ENCODE data around the gene SLC22A17. TPM values are rescaled to one million over a fixed set of nuclear protein-coding genes. Genes with fewer than 3 reads are reported as not detected.

SLC22A17 gene
- total and polyA plus RNA-seq, 2 of the 8 experiments (the other 6 are each of a cell fraction or from before 2014, with no cell fraction given), result 43.0 to 49.0 TPM

DNA sequence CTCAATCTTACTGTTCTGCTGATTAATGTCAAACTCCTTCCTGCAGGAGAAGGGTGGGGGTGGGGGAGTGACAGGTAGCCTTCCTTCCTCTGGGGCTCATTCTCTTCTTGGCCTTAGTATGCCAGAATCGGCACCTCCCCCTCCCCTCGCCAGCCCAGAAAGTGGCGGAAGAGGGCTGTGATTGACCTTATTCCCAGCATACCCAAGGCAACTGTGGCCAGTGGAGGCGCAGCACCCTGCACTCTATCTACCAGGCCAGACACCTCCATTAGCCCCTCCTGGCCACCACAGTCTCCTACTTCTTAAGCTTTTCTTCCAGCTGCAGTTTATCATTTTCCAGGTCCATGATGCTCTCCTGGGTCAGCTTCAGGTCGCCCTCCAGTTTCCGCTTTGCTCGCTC lies 39.9 kb upstream of the SLC22A17 start:
- 82% methylated on average over 7 of the region's 7 CpGs; no CpG with 5 or more reads in 1 of the 2 experiments for WGBS, 2 experiments (ENCODE audit: extremely low coverage in 1 of 2, insufficient coverage in 1 of 2, insufficient read length in 1 of 2, insufficient replicate concordance in 2 of 2, low coverage in 1 of 2, low lambda C conversion rate in 2 of 2, missing lambda C conversion rate in 1 of 2)
- TF ChIP-seq, protein P1, sequence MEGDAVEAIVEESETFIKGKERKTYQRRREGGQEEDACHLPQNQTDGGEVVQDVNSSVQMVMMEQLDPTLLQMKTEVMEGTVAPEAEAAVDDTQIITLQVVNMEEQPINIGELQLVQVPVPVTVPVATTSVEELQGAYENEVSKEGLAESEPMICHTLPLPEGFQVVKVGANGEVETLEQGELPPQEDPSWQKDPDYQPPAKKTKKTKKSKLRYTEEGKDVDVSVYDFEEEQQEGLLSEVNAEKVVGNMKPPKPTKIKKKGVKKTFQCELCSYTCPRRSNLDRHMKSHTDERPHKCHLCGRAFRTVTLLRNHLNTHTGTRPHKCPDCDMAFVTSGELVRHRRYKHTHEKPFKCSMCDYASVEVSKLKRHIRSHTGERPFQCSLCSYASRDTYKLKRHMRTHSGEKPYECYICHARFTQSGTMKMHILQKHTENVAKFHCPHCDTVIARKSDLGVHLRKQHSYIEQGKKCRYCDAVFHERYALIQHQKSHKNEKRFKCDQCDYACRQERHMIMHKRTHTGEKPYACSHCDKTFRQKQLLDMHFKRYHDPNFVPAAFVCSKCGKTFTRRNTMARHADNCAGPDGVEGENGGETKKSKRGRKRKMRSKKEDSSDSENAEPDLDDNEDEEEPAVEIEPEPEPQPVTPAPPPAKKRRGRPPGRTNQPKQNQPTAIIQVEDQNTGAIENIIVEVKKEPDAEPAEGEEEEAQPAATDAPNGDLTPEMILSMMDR (IDR thresholded peaks at IDR 0.05; ENCODE audit: control extremely low read depth in 1 of 3, insufficient read depth in 1 of 3, low read depth in 1 of 3, low read length in 3 of 3), result 0 out of 4 replicates have a peak, but pooled peaks of 1 of the 3 experiments have one; percentile 3
- no peak for TF ChIP-seq SIN3A (conservative IDR thresholded peaks at IDR 0.05 in 1 of 2, IDR thresholded peaks at IDR 0.05 in 1 of 2; ENCODE audit: low read depth in 1 of 2, low read length in 2 of 2)
- TF ChIP-seq SUZ12 (IDR thresholded peaks at IDR 0.05; ENCODE audit: low read length), result no peak
- no peak for TF ChIP-seq NRF1 (IDR thresholded peaks at IDR 0.05; ENCODE audit: low read depth, low read length)
- no peak for TF ChIP-seq HDAC6 (IDR thresholded peaks at IDR 0.05; ENCODE audit: low read depth, low read length)
- TF ChIP-seq RBBP5 (IDR thresholded peaks at IDR 0.05; ENCODE audit: borderline replicate concordance, low read depth, low read length), result no peak
- TF ChIP-seq SIRT6 (IDR thresholded peaks at IDR 0.05; ENCODE audit: low read length), result no peak
- TF ChIP-seq RAD21 (IDR thresholded peaks at IDR 0.05 in 1 of 2, conservative IDR thresholded peaks at IDR 0.05 in 1 of 2; ENCODE audit: low read depth in 2 of 2, low read length in 2 of 2), result 0 out of 4 replicates have a peak, but pooled peaks of 1 of the 2 experiments have one; percentile 10
- no peak for TF ChIP-seq RNF2 (IDR thresholded peaks at IDR 0.05; ENCODE audit: borderline replicate concordance, low read depth, low read length, missing control alignments, poor library complexity, severe bottlenecking)
- no peak overlapping the region for H2BK5ac ChIP-seq (ENCODE audit: low read depth, low read length)

More for the DNA sequence above, 39.9 kb upstream of the SLC22A17 start:
- Histone ChIP-seq H3K4ac (replicated peaks; ENCODE audit: insufficient read length, low read depth, low read length) (no peak overlapping the region), H2BK20ac (ENCODE audit: low read length) (no peak overlapping the region; the same call in 1 of the 2 replicates), H3K23ac (ENCODE audit: insufficient read length) (no peak overlapping the region), H3K4me1 (replicated peaks in 1 of 4; ENCODE audit: control insufficient read depth in 3 of 4, insufficient read depth in 4 of 4, low read length in 3 of 4) (peaks cover 0 to 10% (median 0%) of the 10 kb centered on the region in 4 experiments; a peak in 1 of 7 replicates), H3K9me3 (ENCODE audit: insufficient read depth in 2 of 2, low read depth in 1 of 2, low read length in 1 of 2) (no peaks in the 10 kb centered on the region), H3K79me2 (ENCODE audit: control insufficient read depth in 1 of 2, insufficient read depth in 2 of 2, low read length in 2 of 2) (no peaks in the 10 kb centered on the region), H2BK120ac (replicated peaks; ENCODE audit: low read depth, low read length) (no peak overlapping the region), H2AFZ (ENCODE audit: low read length) (0 out of 2 replicates have a peak overlapping the region, but pooled peaks have one; percentile 9), H2BK15ac (ENCODE audit: low read length) (no peak overlapping the region), H4K20me1 (replicated peaks in 1 of 2; ENCODE audit: control insufficient read depth in 1 of 2, insufficient read depth in 2 of 2, low read length in 2 of 2) (no peaks in the 10 kb centered on the region), H3K36me3 (ENCODE audit: control insufficient read depth in 2 of 4, insufficient read depth in 4 of 4, low read length in 3 of 4) (no peaks in the 10 kb centered on the region), H3K14ac (ENCODE audit: insufficient read length) (no peak overlapping the region), H3K79me1 (ENCODE audit: low read depth, low read length) (no peaks in the 10 kb centered on the region), H3K23me2 (ENCODE audit: low read depth, low read length) (no peaks in the 10 kb centered on the region), H3K4me3 (ENCODE audit: extremely low read depth in 1 of 4, insufficient read depth in 2 of 4, low read depth in 3 of 4, low read length in 4 of 4) (no peak overlapping the region), H2AK5ac (ENCODE audit: low read depth, low read length) (no peak overlapping the region), H3K27ac (ENCODE audit: low read depth, low read length) (no peak overlapping the region), H3K56ac (replicated peaks; ENCODE audit: insufficient read length, low read depth, low read length) (no peak overlapping the region), H3K27me3 (replicated peaks in 1 of 4; ENCODE audit: control insufficient read depth in 3 of 4, extremely low read depth in 1 of 4, insufficient read depth in 3 of 4, low read length in 3 of 4) (no peaks in the 10 kb centered on the region; a peak in 3 of 7 replicates), H3K9ac (replicated peaks in 1 of 4; ENCODE audit: extremely low read depth in 1 of 4, low read depth in 3 of 4, low read length in 3 of 4) (no peak overlapping the region), H4K91ac (replicated peaks; ENCODE audit: insufficient read length, low read length) (no peak overlapping the region), H4K8ac (ENCODE audit: extremely low read depth, insufficient read depth, low read length) (peak overlapping the region; percentile 59; the same call in 1 of the 2 replicates), H3K4me2 (ENCODE audit: insufficient read depth in 1 of 2, low read depth in 2 of 2, low read length in 2 of 2) (no peak overlapping the region), H3K18ac (ENCODE audit: extremely low read depth, low read length) (no peak overlapping the region), H2BK12ac (ENCODE audit: low read depth, low read length) (no peak overlapping the region), H4K5ac (ENCODE audit: insufficient read length, low read depth, low read length) (no peak overlapping the region)
- ChIA-PET POLR2A (ENCODE audit: partially characterized antibody) (interaction anchor here (0.6 to 1.9 kb wide), 4 partner anchors 10 to 101 kb away, joined by 3 to 4 read pairs (median 3); partner anchors contain the start of gene EFS), CTCF (ENCODE audit: partially characterized antibody) (interaction anchor here (0.7 to 7.0 kb wide), 11 partner anchors 12 to 695 kb away, joined by 3 to 96 read pairs (median 4); partner anchors contain the start of gene CMTM5)
- FAIRE-seq, result no peak
- no peak for DNase-seq (ENCODE audit: low read depth in 1 of 2, low spot score in 2 of 2)

Measured in H1 (cell line).